Measurements from ENCODE around the gene S100A1. TPM values are rescaled to one million over a fixed set of nuclear protein-coding genes. Genes with fewer than 3 reads are reported as not detected.

The S100A1 gene
- polyA plus RNA-seq, 1 of the 3 experiments (the other 2 are of a cell fraction), result 0.18 TPM

- H3K79me2 ChIP-seq (ENCODE audit: insufficient read depth), result peaks cover 37% of the 10 kb centered on the region
- no peak for DNase-seq
Observed at GRCh38 chr1:153606194-153606593, 22.0 kb upstream of the S100A1 start.

GRCh38 chr1:153607381-153607780 lies 20.9 kb upstream of the S100A1 start:
- no peaks in the 10 kb centered on the region for H3K9me2 ChIP-seq
- H3K9me3 ChIP-seq, result no peaks in the 10 kb centered on the region
- peaks cover 15 to 23% of the 10 kb centered on the region in 2 experiments; a peak in 3 of 4 replicates for H3K4me1 ChIP-seq (ENCODE audit: control insufficient read depth in 1 of 2, insufficient read depth in 2 of 2, low read depth in 1 of 2, low read length in 1 of 2)
- no peak overlapping the region for H2AFZ ChIP-seq (ENCODE audit: low read depth)
- peaks cover 41% of the 10 kb centered on the region for H3K79me2 ChIP-seq (ENCODE audit: insufficient read depth)
- peak overlapping the region; percentile 100; the same call in 1 of the 2 replicates for H3K9ac ChIP-seq
- peaks cover 40% of the 10 kb centered on the region for H3F3A ChIP-seq (replicated peaks; ENCODE audit: insufficient read depth)
- ChIA-PET POLR2A (no interaction called here), CTCF (interaction anchor here (0.8 to 3.0 kb wide), 4 partner anchors 9 to 35 kb away, joined by 3 to 17 read pairs (median 4); no protein-coding TSS in a partner anchor)
- no peaks in the 10 kb centered on the region for H3K27me3 ChIP-seq (ENCODE audit: insufficient read depth)
- H3K36me3 ChIP-seq (replicated peaks in 1 of 2; ENCODE audit: control insufficient read depth in 1 of 2, insufficient read depth in 2 of 2, low read length in 1 of 2), result peaks cover 13 to 27% of the 10 kb centered on the region in 2 experiments
- H3K4me2 ChIP-seq, result peak overlapping the region; percentile 99
- no peaks in the 10 kb centered on the region for H4K20me1 ChIP-seq (ENCODE audit: insufficient read depth)
- H3K4me3 ChIP-seq (ENCODE audit: low read depth in 2 of 2, low read length in 1 of 2), result peak overlapping the region in 1 of 2 experiments; percentile 87; a peak in 3 of 4 replicates
- WGBS (ENCODE audit: low lambda C conversion rate), result 100% methylated on average over 1 of the region's 8 CpGs
- no peak for DNase-seq
- peak overlapping the region in 1 of 2 experiments; percentile 84; a peak in 1 of 4 replicates for H3K27ac ChIP-seq (ENCODE audit: low read depth in 2 of 2, low read length in 1 of 2)
- TF ChIP-seq ZBTB33 (IDR thresholded peaks at IDR 0.05; ENCODE audit: borderline replicate concordance, low read depth) (no peak), RFX5 (IDR thresholded peaks at IDR 0.05; ENCODE audit: low read length) (no peak), MEF2A (IDR thresholded peaks at IDR 0.05; ENCODE audit: borderline replicate concordance, low read depth) (no peak), GABPA (IDR thresholded peaks at IDR 0.05; ENCODE audit: low read depth) (no peak), RAD21 (IDR thresholded peaks at IDR 0.05; ENCODE audit: low read length) (no peak), PBX3 (IDR thresholded peaks at IDR 0.05) (no peak), GATA2 (CRISPR knock-in tag; IDR thresholded peaks at IDR 0.05) (no peak), EP300 (IDR thresholded peaks at IDR 0.05; ENCODE audit: borderline replicate concordance in 1 of 2, low read depth in 1 of 2, low read length in 1 of 2) (no peak), TCF12 (IDR thresholded peaks at IDR 0.05) (no peak), FOSL2 (IDR thresholded peaks at IDR 0.05; ENCODE audit: borderline replicate concordance, low read depth) (no peak)

More at GRCh38 chr1:153606194-153606593, 22.0 kb upstream of the S100A1 start:
- TF ChIP-seq TAF1 (IDR thresholded peaks at IDR 0.05; ENCODE audit: borderline replicate concordance, low read depth, low read length), result no peak
- no peak for TF ChIP-seq USF1 (IDR thresholded peaks at IDR 0.05; ENCODE audit: borderline replicate concordance, low read depth)
- TF ChIP-seq RXRA (IDR thresholded peaks at IDR 0.05; ENCODE audit: borderline replicate concordance, low read depth), result no peak
- no peak for TF ChIP-seq CHD2 (IDR thresholded peaks at IDR 0.05; ENCODE audit: low read length, partially characterized antibody)
- no peak for TF ChIP-seq TCF12 (IDR thresholded peaks at IDR 0.05)
- no peak for TF ChIP-seq RFX5 (IDR thresholded peaks at IDR 0.05; ENCODE audit: low read length)
- no peak for TF ChIP-seq FOXM1 (IDR thresholded peaks at IDR 0.05; ENCODE audit: low read depth)
- TF ChIP-seq REST (IDR thresholded peaks at IDR 0.05; ENCODE audit: low read depth, low read length), result no peak
- no peak for TF ChIP-seq NRF1 (IDR thresholded peaks at IDR 0.05; ENCODE audit: low read depth, low read length)
- Histone ChIP-seq H2AFZ (ENCODE audit: low read depth) (no peak overlapping the region), H3F3A (replicated peaks; ENCODE audit: insufficient read depth) (peaks cover 43% of the 10 kb centered on the region), H3K27ac (ENCODE audit: low read depth in 2 of 2, low read length in 1 of 2) (no peak overlapping the region), H3K27me3 (ENCODE audit: insufficient read depth) (no peaks in the 10 kb centered on the region), H3K9me2 (no peaks in the 10 kb centered on the region), H4K20me1 (ENCODE audit: insufficient read depth) (no peaks in the 10 kb centered on the region), H3K36me3 (replicated peaks in 1 of 2; ENCODE audit: control insufficient read depth in 1 of 2, insufficient read depth in 2 of 2, low read length in 1 of 2) (peaks cover 13 to 27% of the 10 kb centered on the region in 2 experiments), H3K9me3 (no peaks in the 10 kb centered on the region), H3K9ac (no peak overlapping the region), H3K4me3 (ENCODE audit: low read depth in 2 of 2, low read length in 1 of 2) (no peak overlapping the region), H3K4me2 (no peak overlapping the region), H3K4me1 (ENCODE audit: control insufficient read depth in 1 of 2, insufficient read depth in 2 of 2, low read depth in 1 of 2, low read length in 1 of 2) (peaks cover 15 to 23% of the 10 kb centered on the region in 2 experiments; a peak in 3 of 4 replicates)
- CTCF ChIA-PET, result interaction anchor here (0.9 to 3.0 kb wide), 4 partner anchors 7 to 34 kb away, joined by 4 to 17 read pairs (median 4); no protein-coding TSS in a partner anchor
- POLR2A ChIA-PET, result no interaction called here
- 93% methylated on average over 11 of the region's 11 CpGs for WGBS (ENCODE audit: low lambda C conversion rate)
